Brain microvascular endothelial cell (primary cell): ENCODE measurements around the gene CPN1.

Experiments used
- DNase-seq: peaks from one replicate; pipeline ENCODE4 v3.0.0-alpha.2; 2020
- H3K27ac ChIP-seq: fragments of 250-450 bp; sonication (Bioruptor Pico); 2 replicates; pipeline ENCODE4 v1.5.1; 2020; ENCODE audit warnings: mild to moderate bottlenecking, moderate library complexity
- H3K27me3 ChIP-seq: fragments of 250-450 bp; sonication (Bioruptor Pico); replicated peaks from 2 replicates; pipeline ENCODE4 v1.5.1; 2020; ENCODE audit warnings: mild to moderate bottlenecking
- H3K36me3 ChIP-seq: fragments of 250-450 bp; sonication (Bioruptor Pico); replicated peaks from 2 replicates; pipeline ENCODE4 v1.5.1; 2020; ENCODE audit warnings: mild to moderate bottlenecking
- H3K4me3 ChIP-seq: 2 replicates; pipeline ENCODE4 v1.5.1; 2011; ENCODE audit warnings: low read depth, mild to moderate bottlenecking, control low read depth, low read length, moderate library complexity
- in situ Hi-C: cut with HindIII; loops from 2 replicates; pipeline ENCODE4 v1.10.0; 2017; ENCODE audit warnings: low sequenced_read_pairs, low pct_ligation_motif_present
- TF ChIP-seq, protein P1 (sequence below): IDR thresholded peaks from 2 replicates; pipeline ENCODE4 v1.5.1; 2011; ENCODE audit warnings: low read depth, mild to moderate bottlenecking, moderate library complexity, low read length, control low read depth, inconsistent platforms; ENCODE audit errors: missing control alignments

CPN1 gene

DNA sequence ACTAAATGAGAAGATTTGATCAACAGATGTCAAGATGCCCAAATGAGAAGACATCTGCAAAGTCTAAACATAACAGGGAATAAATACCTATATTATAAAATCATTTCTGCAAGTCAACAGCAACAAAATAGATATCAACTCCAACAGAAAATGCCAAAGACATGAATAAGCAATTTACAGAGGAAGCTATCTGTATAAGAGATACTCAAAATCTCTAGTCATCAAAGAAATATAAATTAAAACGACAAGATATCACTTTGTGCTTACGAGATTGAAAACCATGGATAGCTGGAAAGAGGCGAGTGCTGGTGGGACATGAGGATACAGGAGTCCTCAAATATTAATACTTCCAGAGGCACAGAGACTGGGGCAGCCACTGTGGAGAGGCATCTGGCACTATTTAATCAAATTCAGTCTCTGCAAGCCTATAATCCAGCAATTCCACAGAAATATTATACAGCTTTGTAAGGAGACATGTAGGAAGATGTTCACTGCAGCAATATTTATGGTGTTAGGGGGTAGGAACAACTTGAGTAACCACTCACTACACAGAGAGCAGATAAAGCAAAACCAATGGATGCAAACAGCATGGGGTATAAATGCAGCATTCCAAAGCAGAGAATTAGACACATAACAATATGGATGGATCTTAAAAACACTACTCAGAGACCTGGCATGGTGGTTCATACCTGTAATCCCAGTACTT is 76.7 kb downstream of the CPN1 start:
- no peaks in the 10 kb centered on the region for H3K27me3 ChIP-seq
- peaks cover 6% of the 10 kb centered on the region for H3K36me3 ChIP-seq
- peak overlapping the region; percentile 79 for H3K27ac ChIP-seq
- TF ChIP-seq, protein P1, sequence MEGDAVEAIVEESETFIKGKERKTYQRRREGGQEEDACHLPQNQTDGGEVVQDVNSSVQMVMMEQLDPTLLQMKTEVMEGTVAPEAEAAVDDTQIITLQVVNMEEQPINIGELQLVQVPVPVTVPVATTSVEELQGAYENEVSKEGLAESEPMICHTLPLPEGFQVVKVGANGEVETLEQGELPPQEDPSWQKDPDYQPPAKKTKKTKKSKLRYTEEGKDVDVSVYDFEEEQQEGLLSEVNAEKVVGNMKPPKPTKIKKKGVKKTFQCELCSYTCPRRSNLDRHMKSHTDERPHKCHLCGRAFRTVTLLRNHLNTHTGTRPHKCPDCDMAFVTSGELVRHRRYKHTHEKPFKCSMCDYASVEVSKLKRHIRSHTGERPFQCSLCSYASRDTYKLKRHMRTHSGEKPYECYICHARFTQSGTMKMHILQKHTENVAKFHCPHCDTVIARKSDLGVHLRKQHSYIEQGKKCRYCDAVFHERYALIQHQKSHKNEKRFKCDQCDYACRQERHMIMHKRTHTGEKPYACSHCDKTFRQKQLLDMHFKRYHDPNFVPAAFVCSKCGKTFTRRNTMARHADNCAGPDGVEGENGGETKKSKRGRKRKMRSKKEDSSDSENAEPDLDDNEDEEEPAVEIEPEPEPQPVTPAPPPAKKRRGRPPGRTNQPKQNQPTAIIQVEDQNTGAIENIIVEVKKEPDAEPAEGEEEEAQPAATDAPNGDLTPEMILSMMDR, result no peak
- in situ Hi-C loops, result no loop called here
- H3K4me3 ChIP-seq, result peak overlapping the region; percentile 18
- DNase-seq, result no peak

DNA sequence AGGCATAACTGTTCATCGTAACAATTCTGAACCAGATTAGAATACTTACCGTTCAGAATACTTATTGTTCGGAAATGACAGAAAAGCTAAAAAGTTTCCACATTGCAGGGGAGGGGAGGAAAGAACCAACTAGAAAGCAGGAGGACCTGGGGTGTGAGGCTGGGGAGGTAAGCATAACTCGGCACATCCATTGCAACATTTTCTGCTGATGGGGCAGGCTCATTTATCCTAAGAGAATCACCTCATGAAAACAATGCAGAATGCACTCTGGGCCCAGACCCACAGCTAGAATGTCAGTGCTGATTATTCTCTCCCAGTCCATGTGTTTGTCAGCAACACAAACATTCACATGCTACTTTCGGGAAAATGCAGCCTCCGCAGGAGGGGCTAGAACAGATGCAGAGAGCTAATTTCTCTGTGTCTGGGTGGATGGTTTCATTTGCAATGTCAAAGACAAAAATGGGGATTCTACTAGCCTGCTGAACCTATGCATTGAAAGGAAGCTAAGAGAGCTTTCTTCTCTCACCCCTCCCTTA is 81.5 kb downstream of the CPN1 start:
- H3K27me3 ChIP-seq, result no peaks in the 10 kb centered on the region
- TF ChIP-seq, protein P1, result no peak
- in situ Hi-C loops, result no loop called here

DNA sequence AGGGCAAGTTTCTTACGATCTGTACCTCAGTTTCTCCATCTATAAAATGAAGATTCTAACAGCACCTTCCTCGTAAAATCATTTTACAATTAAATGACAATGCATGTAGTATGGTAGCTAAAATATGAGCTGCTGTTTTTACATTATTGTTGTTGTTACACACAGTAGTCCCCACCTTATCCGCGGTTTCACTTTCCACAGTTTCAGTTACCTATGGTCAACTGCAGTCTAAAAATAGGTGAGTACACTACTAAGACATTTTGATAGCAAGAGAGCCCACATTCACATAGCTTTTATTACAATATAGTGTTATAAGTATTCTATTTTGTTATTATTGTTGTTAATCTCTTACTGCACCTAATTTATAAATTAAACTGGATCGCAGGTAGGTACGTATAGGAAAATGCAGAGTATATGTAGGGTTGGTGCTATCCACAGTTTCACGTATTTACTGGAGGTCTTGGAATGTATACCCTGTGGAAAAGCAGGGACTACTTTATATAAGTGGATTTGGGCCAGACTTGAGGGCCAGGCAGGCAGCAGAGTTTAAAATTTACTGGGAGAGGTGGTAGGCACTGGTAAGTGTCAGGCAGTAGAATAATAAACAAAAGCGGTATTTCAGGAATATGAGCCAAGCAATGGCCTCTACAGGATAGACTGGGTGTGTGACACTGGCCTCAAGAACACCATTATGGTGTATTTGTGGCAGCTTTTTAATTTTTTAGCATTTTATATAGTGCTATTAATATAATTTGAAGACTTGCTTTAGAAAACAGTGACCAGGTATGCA is 82.2 kb downstream of the CPN1 start:
- Histone ChIP-seq H3K4me3 (no peak overlapping the region), H3K27ac (no peak overlapping the region), H3K27me3 (no peaks in the 10 kb centered on the region), H3K36me3 (peaks cover 11% of the 10 kb centered on the region)
- TF ChIP-seq, protein P1, result no peak
- in situ Hi-C loops, result no loop called here
- DNase-seq, result no peak

More for the DNA sequence above, 81.5 kb downstream of the CPN1 start:
- Histone ChIP-seq H3K4me3 (no peak overlapping the region), H3K27ac (no peak overlapping the region), H3K36me3 (peaks cover 11% of the 10 kb centered on the region)
- no peak for DNase-seq

DNA sequence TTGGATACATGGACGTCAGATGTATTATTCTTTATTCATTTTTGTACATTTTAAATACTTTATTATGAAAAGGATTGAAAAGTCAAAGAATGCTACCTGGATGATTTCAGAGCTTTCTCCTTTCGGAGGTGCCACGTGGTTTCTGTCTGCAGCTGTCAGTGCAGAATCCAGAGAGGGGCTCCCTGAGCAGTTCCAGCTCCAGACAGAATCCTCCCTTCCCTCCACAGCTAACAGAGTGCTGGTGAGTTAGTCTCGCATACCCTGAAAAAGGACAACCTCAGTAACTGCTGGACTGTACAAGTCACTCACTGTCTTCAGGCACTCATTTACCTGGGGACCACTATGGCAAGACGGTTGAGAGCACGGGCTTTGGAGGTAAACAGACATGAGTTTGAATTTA is 82.8 kb downstream of the CPN1 start:
- Histone ChIP-seq H3K4me3 (no peak overlapping the region), H3K27me3 (no peaks in the 10 kb centered on the region), H3K36me3 (peaks cover 11% of the 10 kb centered on the region), H3K27ac (no peak overlapping the region)
- no peak for DNase-seq
- in situ Hi-C loops, result no loop called here
- TF ChIP-seq, protein P1, result no peak

DNA sequence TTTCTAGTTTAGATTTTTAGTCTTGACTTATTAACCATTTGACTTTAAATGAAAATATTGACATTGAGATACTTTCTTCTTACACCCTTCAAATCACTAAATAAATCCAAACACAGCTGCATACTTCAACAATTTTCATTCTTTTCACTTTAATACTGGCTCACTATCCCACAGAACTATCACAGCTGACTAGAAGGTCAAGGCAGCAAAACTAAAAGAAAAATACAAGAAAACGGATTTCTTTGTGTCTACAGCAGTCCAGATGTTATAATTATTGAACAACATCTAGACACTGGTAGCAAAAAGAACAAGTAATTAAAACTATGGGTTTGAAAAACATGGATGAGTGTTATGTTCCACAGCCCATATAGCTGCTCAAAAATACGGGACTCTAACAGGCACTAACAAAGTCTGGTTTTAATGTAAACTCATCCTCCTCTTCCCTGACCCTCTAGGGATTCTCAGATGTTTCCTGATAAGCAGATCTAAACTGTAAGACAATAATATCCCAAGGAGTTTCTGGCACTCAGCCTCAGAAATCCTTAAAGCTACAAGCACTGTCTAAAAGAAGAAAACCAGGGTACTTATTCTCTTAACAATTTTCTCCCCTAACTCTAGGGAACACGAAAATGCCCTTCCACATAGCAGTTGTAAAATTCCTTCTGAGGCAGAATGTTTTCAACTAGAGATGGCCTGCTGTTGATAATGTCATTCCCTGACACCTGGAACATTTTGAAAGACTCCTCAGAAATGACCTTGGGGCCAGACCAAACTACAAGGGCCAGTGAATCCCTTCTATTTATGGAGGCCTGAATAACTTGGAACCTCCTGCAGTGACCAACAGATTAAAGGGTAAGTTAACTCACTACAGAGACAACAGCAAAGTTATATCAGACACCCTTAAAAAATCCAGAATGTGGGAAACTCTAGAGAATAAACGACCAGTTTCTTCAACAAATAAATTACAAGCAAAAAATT is 84.7 kb downstream of the CPN1 start:
- Histone ChIP-seq H3K4me3 (no peak overlapping the region), H3K27ac (peak overlapping the region; percentile 12), H3K36me3 (peaks cover 12% of the 10 kb centered on the region), H3K27me3 (no peaks in the 10 kb centered on the region)
- in situ Hi-C loops, result no loop called here
- TF ChIP-seq, protein P1, result no peak
- no peak for DNase-seq
